Activated B cell treated with CpG ODN at 0.5 μM for 24 hours (primary cell): ENCODE results near the gene NT5C3A. TPM values are rescaled to one million over a fixed set of nuclear protein-coding genes. Genes with fewer than 3 reads are reported as not detected.

Experiments used
- ATAC-seq: fragments of 200-7000 bp; cut with Tn5 transposase; one replicate; pipeline ENCODE4 v1.10.0; 2021; ENCODE audit warnings: low read depth, mild to moderate bottlenecking, moderate library complexity
- CTCF ChIA-PET: fragments of 350-600 bp; sonication (Branson Sonifier 250); formaldehyde crosslinking; loops from one replicate; lab custom pipeline; 2021; ENCODE audit warnings: antibody characterized with exemption; lab: Charles Lee
- POLR2A ChIA-PET: fragments of 350-600 bp; sonication (Branson Sonifier 250); formaldehyde crosslinking; loops from one replicate; lab custom pipeline; 2021; ENCODE audit warnings: antibody characterized with exemption; lab: Charles Lee
- DNase-seq: peaks from one replicate; pipeline ENCODE4 v3.0.0; 2022
- H3K27ac Mint-ChIP-seq: one replicate; pipeline ENCODE4 v1.8.0; 2020; ENCODE audit warnings: mixed read lengths
- H3K27me3 Mint-ChIP-seq: one replicate; pipeline ENCODE4 v1.8.0; 2021; ENCODE audit warnings: mixed read lengths
- H3K36me3 Mint-ChIP-seq: one replicate; pipeline ENCODE4 v1.8.0; 2021; ENCODE audit warnings: low read depth, mixed read lengths
- H3K4me1 Mint-ChIP-seq: one replicate; pipeline ENCODE4 v1.8.0; 2021; ENCODE audit warnings: mixed read lengths
- H3K4me3 Mint-ChIP-seq: one replicate; pipeline ENCODE4 v1.8.0; 2020; ENCODE audit warnings: mild to moderate bottlenecking, mixed read lengths
- H3K9me3 Mint-ChIP-seq: one replicate; pipeline ENCODE4 v1.8.0; 2020; ENCODE audit warnings: mixed read lengths
- intact Hi-C: fragments of 100-400 bp; cut with micrococcal nuclease; formaldehyde crosslinking; loops from one replicate; pipeline ENCODE4 v1.15.1; 2024
- total RNA-seq: library from RNA; stranded (reverse); gene quantifications from 2 replicates; pipeline ENCODE4 v1.2.3, GENCODE V29; 2022
- TF ChIP-seq, protein P1 (sequence below): fragments of 200-600 bp; IDR thresholded peaks from one replicate; pipeline ENCODE4 v1.8.0; 2022; ENCODE audit warnings: antibody characterized with exemption, mild to moderate bottlenecking

NT5C3A gene
- total RNA-seq, 1 donor from 2014 or later, result 40.7 TPM

DNA sequence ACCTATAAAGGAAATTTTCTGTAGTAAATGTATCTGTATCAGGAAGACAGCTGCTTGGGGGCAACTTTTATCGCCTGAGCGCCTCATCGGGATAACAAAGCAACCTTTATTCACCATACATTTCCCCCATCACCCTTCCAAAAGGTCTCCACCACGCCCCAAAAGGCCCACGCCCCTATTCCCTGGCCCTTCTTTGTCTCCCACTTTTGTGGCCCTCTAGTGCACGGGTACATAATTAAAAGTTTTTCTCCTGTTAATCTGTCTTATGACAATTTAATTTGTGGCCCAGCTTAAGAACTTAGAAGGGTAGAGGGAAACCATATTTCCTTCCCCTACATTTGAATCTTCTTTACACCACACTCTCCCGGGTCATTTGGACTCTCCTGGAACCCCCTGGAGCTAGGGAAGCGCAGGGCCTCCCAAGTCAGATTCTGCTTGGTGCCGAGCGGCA is 46.0 kb upstream of the NT5C3A start:
- peak overlapping the region; percentile 80 for H3K27ac Mint-ChIP-seq
- no peak for ATAC-seq
- TF ChIP-seq, protein P1, sequence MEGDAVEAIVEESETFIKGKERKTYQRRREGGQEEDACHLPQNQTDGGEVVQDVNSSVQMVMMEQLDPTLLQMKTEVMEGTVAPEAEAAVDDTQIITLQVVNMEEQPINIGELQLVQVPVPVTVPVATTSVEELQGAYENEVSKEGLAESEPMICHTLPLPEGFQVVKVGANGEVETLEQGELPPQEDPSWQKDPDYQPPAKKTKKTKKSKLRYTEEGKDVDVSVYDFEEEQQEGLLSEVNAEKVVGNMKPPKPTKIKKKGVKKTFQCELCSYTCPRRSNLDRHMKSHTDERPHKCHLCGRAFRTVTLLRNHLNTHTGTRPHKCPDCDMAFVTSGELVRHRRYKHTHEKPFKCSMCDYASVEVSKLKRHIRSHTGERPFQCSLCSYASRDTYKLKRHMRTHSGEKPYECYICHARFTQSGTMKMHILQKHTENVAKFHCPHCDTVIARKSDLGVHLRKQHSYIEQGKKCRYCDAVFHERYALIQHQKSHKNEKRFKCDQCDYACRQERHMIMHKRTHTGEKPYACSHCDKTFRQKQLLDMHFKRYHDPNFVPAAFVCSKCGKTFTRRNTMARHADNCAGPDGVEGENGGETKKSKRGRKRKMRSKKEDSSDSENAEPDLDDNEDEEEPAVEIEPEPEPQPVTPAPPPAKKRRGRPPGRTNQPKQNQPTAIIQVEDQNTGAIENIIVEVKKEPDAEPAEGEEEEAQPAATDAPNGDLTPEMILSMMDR, result no peak
- H3K4me3 Mint-ChIP-seq, result peak overlapping the region; percentile 89
- H3K36me3 Mint-ChIP-seq, result peaks cover 10% of the 10 kb centered on the region
- no peaks in the 10 kb centered on the region for H3K9me3 Mint-ChIP-seq
- no peak for DNase-seq
- intact Hi-C loops, result loop anchor here (1.0 to 5.0 kb wide), 8 partner anchors 21 to 616 kb away; partner anchors contain the start of genes BBS9 and LSM5
- ChIA-PET POLR2A (interaction anchor here (1.0 to 4.6 kb wide), 9 partner anchors 9 to 613 kb away, joined by 4 to 44 read pairs (median 8); partner anchors contain the start of genes AVL9, KBTBD2 and NT5C3A), CTCF (interaction anchor here (0.6 to 3.7 kb wide), 19 partner anchors 9 to 416 kb away, joined by 3 to 32 read pairs (median 9); partner anchors contain the start of genes BBS9, KBTBD2 and NT5C3A)
- H3K27me3 Mint-ChIP-seq, result peaks cover 2% of the 10 kb centered on the region
- peaks cover 49% of the 10 kb centered on the region for H3K4me1 Mint-ChIP-seq

DNA sequence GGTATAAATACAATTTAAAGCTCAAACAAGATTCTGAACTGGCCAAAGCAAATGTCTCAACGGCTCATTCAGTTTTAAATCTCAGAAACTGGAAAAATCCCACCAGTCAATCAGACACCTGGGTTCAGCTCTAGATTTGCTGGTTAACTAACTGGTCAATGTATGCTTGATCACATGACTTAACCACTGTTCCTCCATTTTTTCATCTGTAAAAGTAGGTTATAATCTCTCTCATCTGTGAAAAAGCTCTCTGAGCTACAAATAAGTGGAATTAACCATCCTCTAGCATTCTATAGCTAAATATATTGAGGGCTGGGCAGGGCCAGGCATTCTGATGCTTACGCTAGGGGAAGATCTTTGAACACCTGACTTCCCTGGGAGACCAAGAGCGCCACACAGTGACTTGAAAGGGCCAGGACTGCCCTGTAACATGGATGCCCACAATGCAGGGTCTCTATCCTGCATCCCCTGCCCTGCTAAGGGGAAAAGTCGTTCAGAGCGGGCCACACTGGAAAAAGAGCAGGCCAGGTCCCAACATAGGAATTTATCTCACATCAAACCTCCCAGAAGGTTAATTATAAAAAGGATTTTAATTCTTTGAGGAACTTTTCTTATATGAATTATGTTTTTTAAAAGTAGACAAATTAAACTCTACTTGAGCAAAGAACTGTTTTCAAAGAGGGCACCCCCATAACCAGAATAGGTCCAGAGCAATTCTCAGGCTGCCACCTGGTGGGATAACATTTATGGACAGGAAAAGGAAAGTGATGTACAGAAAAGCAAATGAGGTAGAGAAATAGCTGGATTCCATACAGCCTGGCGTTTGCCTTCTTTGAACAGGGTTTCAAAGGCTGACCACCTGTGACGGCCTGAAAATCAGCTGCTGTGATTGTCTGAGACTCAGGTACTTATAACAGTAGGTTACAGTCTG is 44.8 kb upstream of the NT5C3A start:
- ChIA-PET POLR2A (interaction anchor here (0.6 to 4.6 kb wide), 9 partner anchors 7 to 261 kb away, joined by 3 to 44 read pairs (median 8); partner anchors contain the start of genes KBTBD2 and NT5C3A), CTCF (interaction anchor here (0.6 to 3.7 kb wide), 22 partner anchors 8 to 415 kb away, joined by 3 to 32 read pairs (median 8); partner anchors contain the start of genes BBS9, KBTBD2 and NT5C3A)
- no peaks in the 10 kb centered on the region for H3K9me3 Mint-ChIP-seq
- ATAC-seq (peak; percentile 43), DNase-seq (no peak)
- intact Hi-C loops, result loop anchor here (1.0 to 5.0 kb wide), 4 partner anchors 8 to 615 kb away; partner anchors contain the start of gene LSM5
- TF ChIP-seq, protein P1, result no peak
- H3K36me3 Mint-ChIP-seq, result peaks cover 22% of the 10 kb centered on the region
- H3K4me1 Mint-ChIP-seq, result peaks cover 61% of the 10 kb centered on the region
- H3K4me3 Mint-ChIP-seq, result peak overlapping the region; percentile 89
- peak overlapping the region; percentile 80 for H3K27ac Mint-ChIP-seq
- H3K27me3 Mint-ChIP-seq, result peaks cover 2% of the 10 kb centered on the region

DNA sequence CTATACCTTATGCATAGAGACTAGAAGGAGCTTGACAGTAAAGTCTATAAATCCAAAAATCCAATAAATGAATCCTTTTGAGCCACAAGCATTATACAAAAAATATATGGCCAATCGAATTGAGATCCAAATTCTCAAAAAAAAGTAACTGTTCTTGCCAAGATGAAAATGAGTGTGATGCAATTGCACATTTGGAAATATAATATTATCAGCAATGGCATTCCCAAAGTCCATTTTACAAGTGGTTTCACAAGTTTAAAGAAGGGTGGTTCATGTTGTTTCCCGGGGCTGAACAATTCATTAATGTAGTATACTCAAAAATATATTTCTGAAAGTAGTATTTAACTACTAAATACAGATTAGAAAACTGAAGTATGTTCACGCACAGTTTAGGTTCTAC is 39.3 kb upstream of the NT5C3A start:
- Mint-ChIP-seq H3K27ac (peak overlapping the region; percentile 95), H3K36me3 (peaks cover 65% of the 10 kb centered on the region), H3K4me3 (no peak overlapping the region), H3K4me1 (peaks cover 81% of the 10 kb centered on the region), H3K27me3 (no peaks in the 10 kb centered on the region), H3K9me3 (no peaks in the 10 kb centered on the region)
- TF ChIP-seq, protein P1, result no peak
- ATAC-seq, result no peak
- intact Hi-C loops, result no loop called here
- DNase-seq, result no peak
- ChIA-PET CTCF (no interaction called here), POLR2A (interaction anchor here (0.6 to 2.0 kb wide), 2 partner anchors 39 to 176 kb away, joined by 4 to 7 read pairs; partner anchors contain the start of gene NT5C3A)

DNA sequence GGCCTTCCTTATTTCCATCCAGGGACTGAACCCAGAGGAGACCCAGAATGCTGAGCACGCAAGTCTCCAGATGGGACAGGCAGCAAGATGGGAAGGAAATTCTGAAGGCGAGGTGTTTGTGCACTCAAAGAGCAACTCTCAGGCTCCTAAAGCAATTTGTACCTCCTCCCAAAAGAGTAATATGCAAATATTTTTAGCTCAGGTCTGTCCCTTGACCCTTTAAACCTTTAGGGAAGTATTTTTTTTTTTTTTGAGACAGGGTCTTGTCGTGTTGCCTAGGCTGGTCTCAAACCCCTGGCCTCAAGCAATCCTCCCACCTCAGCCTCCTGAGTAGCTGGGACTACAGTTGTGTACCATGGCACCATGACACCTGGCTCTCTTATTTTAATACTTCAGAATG is 38.2 kb upstream of the NT5C3A start:
- peaks cover 76% of the 10 kb centered on the region for H3K36me3 Mint-ChIP-seq
- peak; percentile 25 for ATAC-seq
- POLR2A ChIA-PET, result interaction anchor here (0.7 to 3.2 kb wide), 5 partner anchors 8 to 210 kb away, joined by 4 to 36 read pairs (median 6); partner anchors contain the start of genes KBTBD2, NT5C3A and RP9

More for the DNA sequence above, 38.2 kb upstream of the NT5C3A start:
- peak overlapping the region; percentile 95 for H3K27ac Mint-ChIP-seq
- CTCF ChIA-PET, result interaction anchor here (1.0 to 1.8 kb wide), 2 partner anchors 8 to 254 kb away, joined by 5 to 16 read pairs; partner anchors contain the start of gene RP9
- no peaks in the 10 kb centered on the region for H3K9me3 Mint-ChIP-seq
- peak overlapping the region; percentile 67 for H3K4me3 Mint-ChIP-seq
- intact Hi-C loops, result no loop called here
- TF ChIP-seq, protein P1, result no peak
- H3K4me1 Mint-ChIP-seq, result peaks cover 70% of the 10 kb centered on the region
- DNase-seq, result no peak
- H3K27me3 Mint-ChIP-seq, result no peaks in the 10 kb centered on the region
